Hypothalamus (tissue), 51 donors: ENCODE results near the gene KLHL29.

Experiments
- DNase-seq, 51 donors: peaks; one replicate each; lab custom pipeline; 2025; lab: John Stamatoyannopoulos, UW

Gene KLHL29

DNA sequence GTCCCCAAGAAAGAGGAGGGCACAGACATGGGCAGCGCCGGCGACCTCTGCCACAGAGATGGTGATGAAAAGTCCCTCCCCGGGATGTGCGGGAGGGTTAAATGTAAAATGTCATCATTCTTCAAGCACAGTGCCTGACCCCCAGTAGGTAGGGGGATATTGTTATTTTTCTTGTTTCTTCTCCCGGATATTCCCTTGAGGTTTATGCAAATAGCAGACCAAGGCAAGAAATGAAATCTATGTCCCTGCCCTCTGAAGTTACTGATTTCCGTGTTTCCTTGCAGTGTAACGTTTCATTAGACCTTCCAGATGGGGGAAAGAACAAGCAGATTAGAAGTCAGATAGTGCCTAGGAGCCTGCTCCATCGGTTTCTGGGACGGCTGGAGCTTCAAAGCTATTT lies 158.3 kb downstream of the KLHL29 start:
- DNase-seq, result no peak

DNA sequence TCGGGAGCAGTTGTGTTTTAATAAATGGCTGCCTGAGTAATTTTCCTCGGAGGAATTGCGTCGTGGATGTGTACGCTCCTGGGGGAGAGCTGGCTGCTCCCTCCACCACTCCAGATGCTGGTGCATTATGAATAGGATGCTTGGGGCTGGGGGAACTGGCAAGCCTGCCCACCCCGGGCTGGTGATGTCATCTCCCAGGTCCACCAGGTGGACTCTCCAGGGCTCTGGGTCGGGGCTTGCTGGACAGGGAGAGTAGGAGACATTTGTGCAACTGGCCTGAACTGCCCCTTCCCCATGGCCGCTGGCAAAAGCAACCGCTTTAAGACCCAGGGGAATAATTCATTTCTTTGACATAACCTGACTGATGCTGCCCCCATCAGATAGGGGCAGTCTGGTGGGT lies 158.7 kb downstream of the KLHL29 start:
- DNase-seq, result no peak

DNA sequence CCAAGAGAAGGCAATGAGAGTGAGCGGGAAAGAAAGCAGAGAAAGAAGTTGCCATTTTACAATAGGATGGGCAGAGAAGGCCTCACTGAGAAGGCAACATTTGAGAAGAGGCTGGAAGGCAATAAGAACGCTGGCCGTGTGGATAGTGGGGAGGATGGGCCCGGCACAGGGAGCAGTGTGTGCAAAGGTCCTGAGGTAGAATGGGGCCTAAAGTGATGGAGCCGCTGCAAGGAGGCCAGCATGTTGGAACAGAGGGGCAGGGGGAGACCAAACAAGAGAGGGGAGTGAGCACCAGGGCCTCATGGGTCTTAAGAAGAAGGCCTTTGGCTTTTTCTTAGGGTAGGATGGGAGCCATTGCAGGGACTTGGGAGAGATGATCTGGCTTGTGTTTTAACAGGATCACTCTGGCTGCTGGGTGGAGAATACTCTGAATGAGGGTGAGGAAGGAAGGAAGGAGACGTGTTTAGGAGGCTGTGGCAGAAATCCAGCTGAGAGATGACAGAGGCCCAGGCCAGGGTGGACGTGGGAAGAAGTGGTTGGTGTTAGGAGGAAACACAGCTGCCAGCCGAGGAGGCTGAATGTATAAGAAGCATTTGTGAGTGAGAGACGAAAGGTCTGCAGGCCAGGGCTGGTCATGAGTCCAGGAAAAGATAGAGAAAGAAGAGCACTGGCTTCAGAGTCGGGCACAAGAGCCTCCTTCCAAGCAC lies 159.8 kb downstream of the KLHL29 start:
- DNase-seq, result no peak

DNA sequence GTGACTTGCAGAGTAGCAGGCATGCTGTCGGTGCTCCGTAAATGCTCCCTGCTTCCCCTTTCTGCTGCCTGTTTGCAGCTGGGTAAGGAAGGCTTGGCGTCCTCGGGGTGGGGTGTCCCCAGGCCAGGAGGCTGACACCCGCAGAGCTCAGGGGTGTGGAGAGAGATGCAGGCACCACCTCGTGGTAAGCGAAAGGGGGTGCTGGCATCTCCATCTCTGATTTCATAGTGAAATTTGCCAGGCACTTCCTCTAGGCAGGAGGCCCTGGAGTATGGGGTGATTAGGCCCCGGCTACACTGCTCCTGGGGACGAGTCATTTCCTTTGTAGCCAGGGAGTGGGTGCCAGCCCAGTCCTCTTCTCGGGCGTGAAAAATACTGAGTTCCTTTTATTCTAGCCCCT lies 160.4 kb downstream of the KLHL29 start:
- DNase-seq, result no peak

DNA sequence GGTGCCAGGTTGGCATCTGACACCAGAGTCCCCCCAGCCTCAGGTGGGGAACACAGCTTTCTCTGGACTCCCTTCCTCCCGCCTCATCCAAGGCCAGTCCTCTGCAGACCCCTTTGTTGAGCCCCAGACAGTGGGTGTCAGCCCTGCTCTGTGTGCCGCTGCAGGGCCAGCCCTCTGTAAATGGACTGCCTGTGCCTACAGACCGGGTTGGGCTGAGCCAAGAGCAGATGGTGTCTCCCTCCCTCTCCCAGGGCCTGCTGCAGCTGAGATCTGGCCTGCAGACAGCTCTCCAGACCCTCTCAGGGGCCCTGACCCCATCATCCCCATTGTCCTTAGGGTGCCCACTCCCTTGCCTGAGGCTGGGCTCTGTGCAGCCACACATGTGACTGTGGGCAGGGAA lies 160.8 kb downstream of the KLHL29 start:
- DNase-seq, result no peak

DNA sequence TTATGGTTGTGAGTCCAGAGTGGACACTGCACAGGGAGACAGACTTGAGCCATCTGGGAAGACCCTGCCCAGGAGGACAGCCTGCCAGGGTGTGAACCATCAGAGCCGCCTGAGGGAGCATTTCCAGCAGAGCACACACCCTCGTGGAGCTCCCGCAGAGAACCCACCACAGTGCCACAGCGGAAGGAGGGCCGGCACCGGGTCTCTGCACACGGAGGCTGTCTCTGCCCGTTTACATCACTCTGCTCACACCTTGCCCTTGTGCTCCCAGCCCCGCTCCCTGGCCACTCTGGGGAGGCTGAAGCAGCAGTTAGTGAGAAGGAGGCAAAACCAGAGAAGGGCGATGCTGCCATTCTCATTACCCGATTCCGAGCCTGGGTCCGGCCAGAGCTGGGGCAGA lies 161.9 kb downstream of the KLHL29 start:
- no peak for DNase-seq

DNA sequence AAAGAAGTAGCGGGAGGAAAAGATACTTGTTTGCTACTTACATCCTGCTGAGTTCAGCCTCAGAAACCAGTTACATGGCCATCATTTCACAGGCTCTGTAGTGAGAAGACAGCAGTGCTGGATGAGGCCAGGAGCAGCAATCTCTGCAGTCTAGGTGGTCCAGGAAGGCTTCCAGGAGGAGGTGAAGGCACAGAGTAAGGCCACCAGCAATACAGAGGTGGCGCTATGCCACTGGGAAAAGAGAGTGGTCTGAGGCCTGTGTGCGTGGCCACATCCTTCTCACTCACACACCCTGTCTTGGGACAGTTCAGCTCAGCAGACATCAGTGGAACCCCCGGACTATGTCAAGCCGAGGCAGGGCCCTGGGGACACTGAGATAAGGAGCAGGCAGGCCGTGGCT lies 162.7 kb downstream of the KLHL29 start:
- no peak for DNase-seq

DNA sequence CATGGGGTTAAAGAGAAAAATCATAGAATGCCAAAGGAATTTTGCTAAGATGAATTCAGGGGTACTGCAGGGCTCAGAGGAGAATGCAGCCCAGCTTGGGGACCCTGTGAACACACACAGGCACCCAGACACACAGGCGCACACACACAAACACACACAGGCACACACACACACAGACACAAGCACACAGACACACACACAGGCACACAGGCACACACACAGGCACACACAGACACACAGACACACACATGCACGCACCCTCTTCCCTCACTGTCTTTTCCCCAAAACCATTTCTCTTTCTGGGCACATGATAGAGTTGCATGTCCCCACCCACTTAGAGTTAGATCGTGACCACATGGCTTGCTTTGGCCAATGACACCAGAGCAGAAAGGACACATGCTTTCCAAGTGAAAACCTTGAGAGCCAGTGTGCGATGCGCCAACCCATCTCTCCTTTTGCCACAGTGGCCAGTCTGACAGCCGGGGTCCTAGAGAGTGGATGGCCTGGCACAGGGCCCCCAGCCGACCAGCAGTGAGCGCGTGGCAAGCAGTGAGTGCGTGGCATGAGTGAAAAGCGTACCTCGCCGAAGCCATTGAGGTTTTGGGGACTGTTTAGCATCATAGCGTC lies 163.3 kb downstream of the KLHL29 start:
- DNase-seq, result no peak

DNA sequence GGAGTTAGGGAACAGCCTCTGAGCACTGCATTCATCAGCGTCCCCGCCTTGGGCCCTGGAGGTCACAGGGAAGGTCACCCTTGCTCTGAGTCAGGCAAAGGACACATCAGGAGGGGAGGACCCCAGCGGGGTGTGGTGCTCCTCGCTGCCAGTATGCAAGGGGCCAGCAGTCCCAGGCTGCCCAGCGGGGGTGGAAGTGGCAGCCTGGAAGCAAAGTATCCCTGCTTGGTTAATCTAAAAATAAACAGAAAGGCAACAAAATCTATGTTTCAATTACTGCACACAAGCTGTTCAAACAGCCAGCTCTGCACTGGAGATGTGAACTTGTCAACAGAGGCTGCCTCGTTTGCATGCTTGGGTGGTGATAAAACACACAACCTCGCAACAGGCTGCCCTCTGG lies 164.1 kb downstream of the KLHL29 start:
- DNase-seq, result no peak

DNA sequence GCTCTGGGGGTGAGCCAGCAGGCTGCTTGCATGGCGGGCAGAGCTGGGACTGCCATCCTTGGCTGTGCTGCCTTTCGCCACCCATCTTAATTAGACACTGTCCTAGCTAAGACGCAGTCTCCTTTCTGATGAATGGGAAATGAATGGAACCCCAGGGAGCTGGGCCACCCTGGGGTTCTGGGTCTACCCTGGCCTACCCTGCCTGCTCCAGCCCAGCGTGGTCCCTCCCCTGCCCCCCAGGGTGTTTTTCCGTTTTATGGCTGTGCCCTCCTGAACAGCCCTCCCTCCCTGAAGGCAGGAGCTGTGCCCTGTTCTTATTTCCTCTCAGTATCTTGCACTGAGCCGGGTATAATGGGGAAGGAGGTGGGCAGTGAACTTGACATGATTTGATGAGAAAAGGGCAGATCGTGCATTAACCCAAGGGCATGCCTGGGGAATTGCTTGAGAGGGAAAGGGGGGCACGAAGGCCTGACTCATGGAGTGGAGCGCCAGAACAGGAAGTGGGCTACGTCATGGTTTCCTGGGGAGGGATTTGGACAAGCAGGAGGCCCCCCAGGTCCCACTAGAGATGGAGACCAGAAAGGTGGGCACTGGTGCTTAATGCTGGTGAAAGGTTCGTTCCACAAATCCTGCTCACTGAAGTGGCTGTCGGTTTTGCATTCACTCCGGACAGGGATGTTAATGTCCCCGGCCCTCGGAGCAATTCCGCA lies 165.0 kb downstream of the KLHL29 start:
- peak in 1 of 51 donors; percentile 65 for DNase-seq

DNA sequence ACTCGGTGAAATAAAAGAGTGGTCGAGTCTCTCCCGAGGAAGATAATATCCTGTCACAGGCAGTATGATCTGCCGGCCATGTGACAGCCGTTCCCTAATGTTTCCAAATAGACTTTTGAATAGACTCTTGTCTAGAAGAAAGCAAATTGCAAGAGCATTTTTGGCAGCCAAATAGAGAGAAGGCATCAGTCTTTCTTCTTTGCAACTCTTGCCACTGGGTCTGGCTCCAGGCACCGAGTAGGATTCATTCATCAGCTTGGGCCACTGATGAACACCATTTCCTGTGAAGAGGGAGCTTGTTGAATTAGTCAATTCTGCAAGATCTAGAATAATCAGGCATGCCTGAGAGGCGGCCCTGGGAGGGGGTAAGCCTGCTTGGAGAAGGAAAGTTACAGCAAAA lies 165.6 kb downstream of the KLHL29 start:
- DNase-seq, result peak in 21 of 51 donors; percentile 9 to 67 (median 37)

DNA sequence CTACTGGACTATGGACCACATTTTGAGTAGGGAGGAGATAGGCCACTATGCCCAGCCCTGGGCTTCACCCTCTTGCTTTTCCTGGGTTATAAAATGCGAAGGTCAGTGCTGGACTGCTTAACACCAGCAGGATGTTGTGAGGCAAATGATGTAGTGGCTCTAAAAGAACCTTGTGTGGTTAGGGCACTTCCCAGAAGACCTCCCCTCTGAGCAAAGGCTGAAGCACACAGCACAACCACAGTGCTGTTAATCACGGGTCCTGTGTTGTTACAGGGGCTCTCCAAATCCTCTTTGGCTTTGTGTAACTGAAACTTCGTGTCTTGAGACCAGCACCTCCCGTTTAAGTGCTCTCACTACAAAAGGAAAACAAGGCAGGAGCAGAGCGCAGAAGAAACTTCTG lies 166.9 kb downstream of the KLHL29 start:
- no peak for DNase-seq

DNA sequence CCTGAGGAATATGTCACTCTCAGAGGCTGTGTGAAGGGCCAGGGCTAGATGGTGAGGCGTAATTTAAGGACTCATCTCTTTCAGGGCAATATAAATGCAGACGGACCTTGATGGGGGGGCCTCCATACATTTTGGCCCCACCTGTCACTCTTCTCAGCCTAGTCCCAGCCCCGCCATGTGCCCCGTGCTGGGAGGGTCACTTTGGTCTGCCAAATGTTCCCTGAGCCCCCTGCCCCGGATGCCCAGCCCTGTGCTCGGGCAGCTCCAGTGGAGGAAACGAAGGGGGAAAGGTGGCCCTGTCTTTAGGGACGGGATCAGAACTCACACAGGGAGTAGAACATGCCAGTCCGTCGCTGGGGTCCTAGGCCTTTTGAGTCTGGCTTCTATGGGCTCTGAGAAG lies 168.6 kb downstream of the KLHL29 start:
- DNase-seq, result no peak

DNA sequence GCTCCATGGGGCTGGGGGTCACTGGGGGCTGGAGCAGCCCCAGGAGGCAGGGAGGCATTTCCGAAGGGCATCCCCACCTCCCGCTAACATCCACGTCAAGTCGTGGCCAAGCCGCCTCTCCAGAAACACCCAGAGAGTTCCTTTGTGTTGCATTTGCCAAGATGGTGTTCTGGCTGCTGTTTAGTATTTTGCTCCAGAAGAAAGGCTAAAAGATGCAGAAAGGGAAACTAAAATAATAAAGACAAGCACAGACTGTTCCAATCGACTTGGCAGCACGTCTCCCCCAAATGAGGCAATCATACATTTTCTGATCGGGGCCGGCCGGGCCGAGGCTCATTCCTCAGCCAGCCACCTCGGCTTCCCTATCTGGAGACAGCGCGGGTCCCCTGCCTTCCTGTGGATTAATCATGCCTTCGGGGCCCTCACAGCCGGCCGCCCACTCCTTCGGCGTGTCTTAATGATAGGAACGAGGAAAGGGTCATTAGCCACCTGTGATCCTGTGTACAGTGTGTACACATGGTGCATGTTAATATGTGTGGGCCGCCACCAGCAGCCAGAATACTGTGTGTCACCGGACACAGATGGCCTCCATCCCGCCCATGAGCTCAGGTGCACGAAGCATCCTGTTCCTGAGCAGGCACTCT lies 169.2 kb downstream of the KLHL29 start:
- peak in 2 of 51 donors; percentile 30 to 39 for DNase-seq

DNA sequence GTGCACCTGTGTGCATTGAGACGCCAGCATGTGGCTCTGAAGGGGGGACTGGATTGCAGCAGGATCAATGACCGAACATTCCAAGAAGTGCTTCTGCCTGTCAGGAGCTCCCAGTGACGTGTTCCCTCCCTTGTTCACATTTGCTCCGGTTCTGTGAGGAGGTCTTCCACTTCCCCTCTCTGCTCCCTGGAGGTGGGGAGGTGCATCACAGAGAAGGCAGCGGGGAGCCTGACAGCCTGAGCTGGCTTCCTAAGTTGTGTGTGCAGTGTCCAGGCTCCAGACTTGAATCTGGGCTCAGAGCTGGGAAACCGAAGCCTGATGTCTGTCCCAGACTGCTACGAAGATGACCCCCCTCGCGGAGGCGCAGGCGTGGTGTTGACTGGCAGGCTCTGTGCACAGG lies 171.0 kb downstream of the KLHL29 start:
- no peak for DNase-seq

DNA sequence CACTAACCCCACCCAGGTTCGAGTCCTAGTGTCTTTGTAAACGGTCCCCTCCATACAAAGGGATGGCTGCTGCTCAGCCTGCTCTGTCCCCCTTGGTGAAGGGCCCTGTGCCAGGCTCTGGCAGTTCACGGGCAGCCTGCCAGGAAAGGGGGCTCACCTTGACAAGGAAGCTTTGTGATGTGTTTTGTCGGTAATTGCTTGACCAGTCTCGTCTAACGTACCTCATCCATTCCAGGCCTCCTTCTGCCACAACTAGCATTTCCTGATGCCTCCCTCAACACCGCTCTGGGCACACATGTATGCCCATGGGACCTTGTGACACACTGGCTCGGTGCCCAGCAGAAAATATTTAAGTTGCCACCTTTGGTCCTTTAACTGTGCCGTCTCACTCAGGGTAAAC lies 171.9 kb downstream of the KLHL29 start:
- DNase-seq, result no peak

DNA sequence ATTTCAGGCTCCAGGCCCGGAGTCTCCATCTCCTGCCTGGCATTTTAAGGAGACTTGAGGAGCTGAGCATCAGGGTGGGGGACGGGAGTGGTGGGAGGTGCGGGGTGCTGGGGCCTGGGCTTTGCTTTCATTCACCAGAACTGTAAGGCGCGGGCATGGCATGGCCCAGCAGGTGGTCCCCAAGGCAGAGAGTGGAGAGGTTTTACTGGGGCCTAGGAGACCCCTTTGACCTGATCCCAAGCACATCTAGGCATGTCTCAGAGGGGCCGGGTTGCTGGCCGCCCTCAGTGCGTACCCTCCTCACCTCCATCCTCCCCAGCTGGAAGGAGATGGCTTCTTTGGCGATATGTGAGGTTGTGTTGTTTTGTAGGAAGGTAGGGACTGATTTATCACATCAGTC lies 172.5 kb downstream of the KLHL29 start:
- no peak for DNase-seq

DNA sequence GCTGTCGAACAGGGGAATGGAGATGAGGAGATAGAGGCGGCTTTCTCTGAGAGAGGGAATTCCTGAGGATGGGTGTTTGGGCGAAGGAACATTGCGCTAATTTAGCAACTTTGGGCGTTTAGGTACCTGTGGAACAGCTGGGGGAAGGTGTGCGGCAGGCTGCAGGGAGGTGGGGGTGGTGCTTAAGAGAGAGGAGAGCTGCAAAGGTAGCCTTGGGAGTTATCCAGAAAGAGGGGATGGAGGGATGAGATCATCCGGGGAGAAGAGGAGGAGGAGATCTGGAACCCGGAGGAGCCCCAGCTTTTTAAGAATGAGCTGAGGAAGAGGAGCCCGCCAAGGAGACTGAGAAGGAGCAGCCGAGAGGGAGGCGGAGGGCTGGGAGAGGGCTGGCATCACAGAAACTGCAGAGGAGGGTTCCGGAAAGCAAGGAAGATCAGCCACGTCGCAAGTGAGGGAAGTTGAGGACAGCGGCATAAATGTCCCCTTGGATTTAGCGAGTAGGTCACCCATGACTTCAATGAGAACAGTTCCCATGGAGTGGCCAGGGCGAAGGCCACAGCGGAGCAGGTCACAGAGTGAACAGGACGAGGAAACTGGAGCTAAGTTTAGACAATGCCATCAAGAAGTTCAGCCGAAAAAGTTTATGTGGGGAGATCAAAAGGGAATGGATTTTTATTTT lies 174.7 kb downstream of the KLHL29 start:
- DNase-seq, result no peak

DNA sequence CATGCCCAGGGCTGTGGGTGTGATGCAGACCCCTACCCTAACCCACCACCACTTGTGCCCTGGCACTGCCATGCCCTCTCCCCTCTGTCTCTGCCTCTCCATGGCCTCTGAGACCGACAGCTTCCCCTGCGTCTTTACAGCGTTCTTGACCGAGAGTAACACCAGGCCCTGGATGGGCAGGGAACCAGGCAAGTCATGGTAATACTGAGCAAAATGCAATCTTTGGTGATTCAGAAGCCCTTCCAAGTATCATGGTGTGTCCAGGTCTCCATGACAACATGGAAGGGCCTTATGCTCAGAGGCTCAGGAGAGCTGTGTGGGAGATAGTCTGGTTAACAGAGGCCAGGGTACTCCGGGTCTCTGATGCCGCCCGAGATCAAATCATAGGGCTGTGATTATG lies 176.1 kb downstream of the KLHL29 start:
- DNase-seq, result peak in 7 of 51 donors; percentile 10 to 40 (median 16)

DNA sequence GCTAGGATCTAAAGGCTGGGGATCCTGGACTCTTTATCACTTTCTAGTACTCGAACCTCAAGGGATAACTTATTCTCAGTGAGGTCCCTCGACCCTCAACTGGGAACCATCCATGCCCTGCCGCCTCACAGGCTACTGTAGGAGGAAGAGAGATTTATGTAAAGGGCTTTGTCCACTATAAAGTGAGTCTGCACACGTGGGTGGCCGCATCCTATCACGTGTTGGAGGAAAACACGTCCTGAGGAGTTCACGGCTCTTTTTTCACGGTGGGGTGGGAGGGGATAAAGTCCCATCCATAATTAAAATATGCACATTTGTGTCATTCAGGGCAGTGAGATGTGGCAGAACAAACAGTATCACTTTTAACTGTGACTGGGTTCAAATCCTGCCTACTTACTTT lies 176.6 kb downstream of the KLHL29 start:
- DNase-seq, result no peak

DNA sequence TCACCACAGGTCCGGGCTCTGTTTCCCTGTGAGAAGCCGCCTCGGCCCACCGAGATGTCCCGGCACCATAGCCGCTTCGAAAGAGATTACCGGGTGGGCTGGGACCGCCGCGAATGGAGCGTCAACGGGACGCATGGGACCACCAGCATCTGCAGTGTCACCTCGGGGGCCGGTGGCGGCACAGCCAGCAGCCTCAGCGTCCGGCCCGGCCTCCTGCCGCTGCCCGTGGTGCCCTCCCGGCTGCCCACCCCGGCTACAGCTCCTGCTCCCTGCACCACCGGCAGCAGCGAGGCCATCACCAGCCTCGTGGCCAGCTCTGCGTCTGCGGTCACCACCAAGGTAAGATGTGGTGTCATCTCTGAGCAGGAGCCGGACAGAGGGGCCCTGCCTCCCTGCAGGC lies 177.2 kb downstream of the KLHL29 start:
- no peak for DNase-seq
